ENCODE measurements around the gene SSTR3.
A peak's percentile ranks its signal among the peaks of the same experiment; 100 is the strongest.
"Not testable (repeated sequence)": the region's sequence is repeated elsewhere in the genome, so short reads cannot be mapped to it uniquely, and the experiment has no call there.

Gene SSTR3

DNA sequence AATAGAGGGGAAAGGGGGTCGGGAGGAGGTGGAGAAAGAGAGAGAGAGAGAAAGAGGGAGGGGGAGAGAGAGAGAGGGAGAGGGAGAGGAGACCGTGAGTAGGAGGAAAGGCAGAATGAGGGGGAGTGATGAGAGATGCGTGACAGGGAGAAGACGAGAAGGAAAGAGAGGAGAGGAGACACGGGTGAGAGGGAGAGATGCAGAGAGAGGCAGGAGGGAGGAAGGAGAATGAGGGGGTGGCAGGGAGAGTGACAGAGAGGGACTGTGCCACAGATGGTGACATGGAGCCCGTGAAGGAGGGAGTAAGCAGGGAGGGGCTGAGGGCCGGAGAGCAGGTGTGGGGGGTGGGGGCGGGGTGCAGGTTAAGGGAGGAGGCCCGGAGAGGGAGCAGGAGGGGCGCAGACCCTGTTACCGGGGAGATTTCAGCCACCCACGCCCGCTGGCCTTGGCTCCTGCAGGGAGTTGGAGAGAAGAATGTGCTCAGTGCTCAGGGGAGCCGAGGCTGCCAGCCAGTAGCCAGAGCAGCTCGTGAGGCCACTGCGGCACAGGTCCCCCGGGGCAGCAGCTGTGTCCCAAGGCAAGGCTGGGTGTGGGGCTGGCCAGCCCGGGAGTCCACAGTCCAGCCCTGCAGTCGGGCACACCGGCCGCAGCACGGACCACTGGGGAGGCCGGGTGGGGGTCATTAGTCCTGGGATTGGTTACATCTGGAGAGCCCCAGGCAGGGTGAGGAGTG lies at the start of gene SSTR3:
Gene SSTR3, minus strand, starts transcription at position 304 of the 733 bp plus-strand sequence. CDS start 4,674 bp downstream, outside the sequence.
- DNase-seq (ENCODE audit: low read depth, low spot score) = peak; percentile 55

DNA sequence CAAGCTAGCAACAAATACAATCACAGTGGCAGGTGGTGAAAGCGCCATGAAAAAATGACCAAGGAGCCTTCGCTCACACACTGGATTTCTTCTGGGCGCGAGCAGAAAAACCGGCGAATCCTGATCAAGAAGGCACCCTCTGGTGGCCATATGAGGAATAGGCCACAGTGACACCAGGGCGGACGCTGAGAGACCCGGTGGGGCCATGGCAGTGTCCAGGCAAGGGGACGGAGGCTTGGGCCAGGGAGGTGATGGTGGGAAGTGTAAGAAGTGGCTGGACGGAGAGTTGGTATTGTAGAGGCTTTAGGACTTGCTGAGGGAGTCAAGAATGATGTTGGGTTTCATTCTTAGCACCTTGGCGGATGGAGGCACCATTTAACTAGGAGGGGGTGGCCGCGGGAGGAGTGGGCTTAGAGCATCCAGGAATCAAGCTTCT lies 48.6 kb upstream of the SSTR3 start:
- DNase-seq (ENCODE audit: low read depth, low spot score) = peak; percentile 73

DNA sequence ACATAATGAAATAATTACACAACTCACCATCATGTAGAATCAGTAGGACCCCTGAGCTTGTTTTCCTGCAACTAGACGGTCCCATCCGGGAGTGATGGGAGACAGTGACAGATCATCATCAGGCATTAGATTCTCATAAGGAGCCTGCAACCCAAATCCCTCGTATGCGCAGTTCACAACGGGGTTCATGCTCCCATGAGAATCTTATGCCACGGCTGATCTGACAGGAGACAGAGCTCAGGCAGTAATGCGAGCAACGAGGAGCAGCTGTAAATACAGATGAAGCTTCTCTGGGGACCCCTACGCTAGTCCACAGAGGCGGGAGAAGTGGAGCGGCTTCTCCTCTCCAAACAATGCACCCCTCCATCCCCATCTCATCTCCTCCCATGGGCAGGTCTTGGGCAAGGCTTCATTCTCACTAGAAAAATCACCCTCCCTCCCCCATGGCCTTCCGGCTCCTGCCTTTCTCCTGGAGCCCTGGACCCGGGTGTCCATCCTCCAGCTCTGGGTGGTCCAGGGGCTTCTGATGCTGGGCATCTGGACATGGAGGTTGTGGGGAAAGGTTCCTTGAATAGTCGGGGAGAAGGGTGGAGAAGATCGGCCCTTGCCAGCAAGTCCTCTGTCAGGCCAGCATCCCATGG lies 48.0 kb upstream of the SSTR3 start:
- no peak for DNase-seq (ENCODE audit: low read depth, low spot score)

DNA sequence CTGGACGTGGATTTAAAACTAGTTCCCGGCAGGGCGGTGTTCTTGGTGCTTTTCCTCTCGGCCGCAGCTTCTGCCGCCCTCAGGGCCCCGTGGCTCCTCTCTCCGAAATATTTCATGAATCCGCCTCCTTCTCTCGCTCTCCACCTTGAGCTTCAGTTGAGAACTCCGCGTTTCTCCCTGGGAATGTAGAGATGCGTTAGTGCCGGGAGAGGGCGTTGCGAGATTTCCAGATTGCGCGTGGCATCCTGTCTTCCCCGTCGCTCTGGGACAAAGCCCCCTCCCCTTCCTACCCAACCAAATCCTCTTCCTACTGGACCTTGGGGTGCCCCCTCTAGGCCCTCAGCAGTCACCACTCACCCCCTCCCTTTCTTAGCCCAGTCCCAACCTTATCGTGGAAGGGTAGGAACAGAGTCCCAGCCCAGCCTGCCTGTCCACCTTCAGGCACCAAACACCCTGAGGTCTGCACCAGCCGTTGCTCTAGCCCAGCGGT lies 47.3 kb upstream of the SSTR3 start:
- peak; percentile 75 for DNase-seq (ENCODE audit: low read depth, low spot score)

DNA sequence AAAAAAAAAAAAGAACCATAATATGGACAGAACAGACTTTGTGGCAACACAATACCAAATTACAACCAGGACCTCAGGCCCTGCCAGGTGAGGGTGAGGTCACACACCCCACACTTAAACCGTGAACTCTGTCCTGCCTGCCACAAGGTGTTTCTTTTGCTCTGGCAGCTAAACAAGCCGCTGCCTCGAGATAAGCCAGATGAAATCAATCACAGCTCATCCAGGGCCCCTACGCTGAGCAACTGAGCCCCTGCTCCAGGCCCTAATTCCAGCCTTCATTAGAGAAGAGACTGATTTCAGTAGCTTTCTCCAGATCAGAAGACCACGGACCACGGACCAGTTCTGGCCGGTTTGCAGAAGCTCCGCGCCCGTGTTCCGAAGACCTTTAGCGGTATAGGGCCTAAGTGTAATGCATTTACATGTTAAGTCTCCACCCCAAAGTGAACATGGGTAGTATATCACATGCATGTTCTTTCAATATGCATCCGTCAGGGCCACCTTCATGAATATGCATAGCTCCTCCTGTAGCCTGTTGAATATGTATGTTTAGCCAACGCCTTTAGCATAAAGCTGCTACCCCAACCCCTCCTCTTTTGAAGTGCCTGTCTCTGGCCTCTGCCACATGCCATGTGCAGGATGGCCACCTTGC lies 46.6 kb upstream of the SSTR3 start:
- DNase-seq (ENCODE audit: low read depth, low spot score) = no peak

DNA sequence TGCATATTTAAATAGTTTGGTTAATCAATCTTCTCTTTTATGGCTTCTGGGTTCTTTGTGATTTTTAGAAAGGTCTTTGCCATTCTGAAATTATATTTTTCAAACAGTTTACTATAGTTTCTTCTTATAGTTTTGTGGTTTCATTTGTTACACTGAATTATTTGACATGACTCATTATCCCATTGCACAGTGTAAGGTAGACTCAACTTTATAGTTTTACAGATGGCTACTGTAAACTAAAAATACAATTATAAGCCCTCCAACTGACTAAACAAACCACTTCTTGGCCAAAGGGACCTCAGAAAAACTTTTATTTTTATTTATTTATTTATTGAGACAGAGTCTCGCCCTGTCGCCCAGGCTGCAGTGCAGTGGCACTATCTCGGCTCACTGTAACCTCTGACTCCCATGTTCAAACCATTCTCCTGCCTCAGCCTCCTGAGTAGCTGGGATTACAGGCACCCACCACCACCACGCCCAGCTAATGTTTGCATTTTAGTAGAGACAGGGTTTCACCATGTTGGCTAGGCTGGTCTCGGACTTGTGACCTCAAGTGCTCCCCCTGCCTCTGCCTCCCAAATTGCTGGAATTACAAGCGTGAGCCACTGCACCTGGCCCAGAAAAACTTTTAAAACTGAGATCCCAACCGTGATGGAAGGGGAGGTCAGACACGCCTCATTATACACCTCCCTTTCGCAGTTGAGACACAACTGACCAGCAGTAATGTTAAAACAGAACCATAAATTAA lies 45.9 kb upstream of the SSTR3 start:
- no peak for DNase-seq (ENCODE audit: low read depth, low spot score)

DNA sequence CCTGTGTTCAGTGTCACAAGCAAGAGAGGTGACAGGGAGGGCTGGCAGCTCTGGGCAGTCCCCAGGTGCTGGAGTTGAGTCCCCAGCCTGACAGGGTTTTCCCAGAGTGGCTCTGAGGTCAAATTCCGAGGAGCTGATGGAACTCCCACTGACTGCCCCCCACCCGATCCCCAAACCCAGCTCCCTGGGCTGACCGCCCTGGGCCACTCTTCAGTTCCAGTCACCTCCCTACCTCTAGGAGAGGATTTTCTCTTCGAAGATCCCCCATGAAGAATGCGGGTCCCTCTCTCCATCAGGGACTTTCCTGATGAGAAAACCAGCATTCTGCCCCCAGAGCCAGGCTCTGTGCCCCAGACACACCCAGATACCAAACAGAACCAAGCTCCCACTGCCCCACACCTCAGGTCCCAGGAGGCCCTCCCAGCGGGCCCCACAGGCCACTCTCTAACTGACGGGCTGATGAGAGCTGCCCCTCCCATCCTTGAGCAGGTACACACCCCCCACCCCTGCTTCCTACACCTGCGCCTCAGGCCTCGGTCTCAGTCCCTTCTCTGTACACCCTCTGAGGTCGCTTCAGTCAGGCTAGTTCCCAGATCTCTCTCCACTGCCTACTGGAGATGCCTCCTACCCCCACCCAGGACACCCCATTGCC lies 43.9 kb upstream of the SSTR3 start:
- DNase-seq (ENCODE audit: low read depth, low spot score) = no peak

DNA sequence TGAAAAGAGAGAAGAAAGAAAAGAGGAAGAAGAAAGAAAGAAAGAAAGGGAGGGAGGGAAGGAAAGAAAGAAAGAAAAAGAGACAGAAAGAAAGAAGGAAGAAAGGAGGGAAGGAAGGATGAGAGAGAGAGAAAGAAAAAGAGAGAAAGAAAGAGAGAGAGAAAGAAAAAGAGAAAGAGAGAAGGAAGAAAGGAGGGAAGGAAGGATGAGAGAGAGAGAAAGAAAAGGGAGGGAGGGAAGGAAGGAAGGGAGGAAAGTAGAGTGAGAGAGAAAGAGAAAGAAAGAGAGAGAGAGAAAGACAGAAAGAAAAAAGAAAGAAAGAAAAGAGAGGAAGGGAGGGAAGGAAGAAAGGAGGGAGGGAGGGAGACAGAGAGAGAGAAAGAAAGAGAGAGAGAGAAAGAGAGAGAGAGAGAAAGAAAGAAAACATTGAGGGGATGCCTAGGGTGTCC lies 43.3 kb upstream of the SSTR3 start:
- no peak for DNase-seq (ENCODE audit: low read depth, low spot score)

DNA sequence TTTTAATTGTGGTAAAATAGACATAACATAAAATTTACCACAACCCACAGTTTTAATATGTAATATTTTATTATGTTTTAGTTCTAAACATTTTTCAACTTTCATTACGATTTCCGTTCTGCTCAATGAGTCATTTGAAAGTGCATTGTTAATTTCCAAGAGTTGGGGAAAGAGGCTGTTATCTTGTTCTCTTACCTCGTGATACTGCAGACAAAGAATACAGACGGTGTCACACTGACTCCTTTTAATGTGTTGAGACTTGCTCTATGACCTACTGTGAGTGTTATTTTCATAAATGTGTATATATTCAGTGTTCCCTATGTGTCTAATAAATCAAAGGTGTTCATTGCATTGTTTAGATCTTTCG lies 42.6 kb upstream of the SSTR3 start:
- DNase-seq (ENCODE audit: low read depth, low spot score) = peak; percentile 32

DNA sequence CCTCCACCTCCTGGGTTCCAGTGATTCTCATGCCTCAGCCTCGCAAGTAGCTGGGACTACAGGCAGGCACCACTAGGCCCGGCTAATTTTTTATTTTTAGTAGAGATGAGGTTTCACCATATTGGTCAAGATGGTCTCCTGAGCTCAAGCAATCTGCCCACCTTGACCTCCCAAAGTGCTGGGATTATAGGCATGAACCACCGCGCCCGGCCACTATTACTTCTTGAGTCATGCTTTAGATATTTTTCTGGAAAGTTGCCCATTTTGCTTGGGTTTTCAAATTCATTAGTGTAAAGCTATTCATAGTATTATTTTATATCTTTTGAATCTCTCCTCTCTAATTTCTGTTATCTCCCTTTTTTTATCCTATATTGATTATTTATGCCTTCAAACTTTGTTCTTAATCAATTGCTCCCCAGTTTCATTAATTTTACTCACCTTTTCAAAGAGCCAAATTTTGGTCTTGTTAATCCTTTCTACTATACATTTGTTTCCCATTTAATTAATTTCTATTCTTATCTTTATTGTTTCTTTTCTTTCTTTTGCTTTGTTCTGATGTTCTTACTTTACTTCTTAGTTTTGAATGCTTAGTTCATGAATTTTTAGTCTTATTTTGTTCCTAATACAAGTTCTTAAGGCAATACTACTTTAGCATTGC lies 42.1 kb upstream of the SSTR3 start:
- DNase-seq (ENCODE audit: low read depth, low spot score) = peak; percentile 60

DNA sequence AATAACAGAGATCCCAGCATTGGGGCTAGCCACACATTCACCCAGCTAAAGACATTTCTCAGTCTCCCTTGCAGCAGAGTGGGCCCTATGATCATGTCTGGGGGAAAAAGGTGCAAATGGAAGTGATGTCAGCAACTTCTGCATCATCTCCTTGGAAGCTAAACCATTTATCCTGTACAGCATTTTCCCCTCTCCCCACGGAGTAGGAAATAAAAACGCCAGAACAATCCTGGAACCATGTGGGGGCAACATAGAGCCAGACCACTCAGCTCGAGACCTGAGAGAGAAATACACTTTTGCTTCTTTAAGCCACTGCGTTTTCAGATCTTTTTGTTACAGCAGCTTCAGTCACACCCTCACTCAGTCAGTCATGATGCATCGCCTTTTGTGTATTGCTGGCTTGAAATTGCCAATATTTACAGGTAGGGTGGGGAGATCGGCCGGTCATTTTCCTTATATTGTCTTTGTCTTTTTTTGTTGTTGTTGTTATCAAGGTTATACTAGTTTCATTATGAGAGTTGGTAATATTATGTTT lies 40.9 kb upstream of the SSTR3 start:
- no peak for DNase-seq (ENCODE audit: low read depth, low spot score)

DNA sequence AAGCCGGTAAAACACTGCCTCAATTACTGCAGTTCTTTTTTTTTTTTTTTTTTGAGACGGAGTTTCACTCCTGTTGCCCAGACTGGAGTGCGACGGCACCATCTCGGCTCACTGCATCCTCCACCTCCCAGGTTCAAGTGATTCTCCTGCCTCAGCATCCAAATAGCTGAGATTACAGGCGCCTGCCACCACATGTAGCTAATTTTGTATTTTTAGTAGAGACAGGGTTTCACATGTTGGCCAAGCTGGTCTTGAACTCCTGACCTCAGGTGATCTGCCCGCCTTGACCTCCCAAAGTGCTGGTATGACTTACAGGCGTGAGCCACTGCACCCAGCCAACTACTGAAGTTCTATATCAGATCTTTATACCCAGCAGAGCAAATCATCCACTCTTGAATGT lies 39.6 kb upstream of the SSTR3 start:
- not testable (repeated sequence) for DNase-seq (ENCODE audit: low read depth, low spot score)

DNA sequence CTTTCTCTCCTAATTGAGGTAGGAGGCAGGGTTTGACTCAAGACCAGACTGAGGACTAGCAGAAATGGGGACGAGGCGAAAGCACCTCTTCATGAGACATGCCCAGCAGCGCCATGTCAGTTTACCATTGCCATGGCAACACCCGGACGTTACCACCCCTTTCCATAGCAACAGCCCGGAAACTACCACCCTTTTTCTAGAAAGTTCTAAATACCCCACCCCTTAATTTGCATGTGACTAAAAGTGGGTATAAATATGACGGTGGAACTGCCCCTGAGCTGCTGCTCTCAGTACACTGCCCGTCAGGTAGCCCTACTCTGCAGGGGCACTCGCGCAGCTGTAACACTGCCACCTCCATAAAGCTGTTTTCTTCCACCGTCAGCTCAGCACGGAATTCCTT lies 37.7 kb upstream of the SSTR3 start:
- DNase-seq (ENCODE audit: low read depth, low spot score) = no peak

DNA sequence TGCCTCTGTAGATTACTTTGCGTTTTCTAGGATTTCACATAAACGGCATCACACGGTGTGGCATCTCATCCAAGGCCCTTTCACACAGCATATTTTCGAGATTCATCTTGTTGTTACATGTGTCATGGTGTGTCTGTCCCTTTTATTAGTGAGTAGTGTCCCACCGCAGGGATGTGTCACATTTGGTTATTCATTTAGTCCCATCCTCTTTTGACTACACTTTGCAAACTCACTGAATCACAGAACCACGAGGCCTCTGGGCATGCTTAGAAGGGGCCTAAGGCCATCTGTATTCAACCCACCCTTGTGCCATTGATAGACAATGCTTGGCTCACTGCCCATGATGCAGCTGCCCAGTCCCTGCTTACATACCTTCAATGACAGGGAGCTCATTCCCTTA lies 36.0 kb upstream of the SSTR3 start:
- DNase-seq (ENCODE audit: low read depth, low spot score) = no peak

DNA sequence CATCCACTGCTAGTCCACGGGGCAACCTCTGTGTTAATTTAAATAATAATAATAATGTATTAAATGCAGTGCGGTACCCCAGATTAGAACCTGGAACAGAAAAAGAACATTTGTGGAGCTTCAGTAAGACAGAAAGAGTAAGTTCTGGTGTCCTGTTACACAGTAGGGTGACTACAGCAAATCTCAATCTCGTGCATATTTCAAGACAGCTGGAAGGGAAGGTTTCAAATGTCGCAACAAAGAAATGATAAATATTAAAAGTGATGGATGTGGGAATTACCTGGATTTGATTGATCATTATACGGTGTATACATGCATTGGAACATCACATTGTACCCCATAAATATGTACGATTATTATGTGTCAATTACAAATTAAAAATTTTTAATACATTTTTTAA lies 33.5 kb upstream of the SSTR3 start:
- DNase-seq (ENCODE audit: low read depth, low spot score) = no peak

DNA sequence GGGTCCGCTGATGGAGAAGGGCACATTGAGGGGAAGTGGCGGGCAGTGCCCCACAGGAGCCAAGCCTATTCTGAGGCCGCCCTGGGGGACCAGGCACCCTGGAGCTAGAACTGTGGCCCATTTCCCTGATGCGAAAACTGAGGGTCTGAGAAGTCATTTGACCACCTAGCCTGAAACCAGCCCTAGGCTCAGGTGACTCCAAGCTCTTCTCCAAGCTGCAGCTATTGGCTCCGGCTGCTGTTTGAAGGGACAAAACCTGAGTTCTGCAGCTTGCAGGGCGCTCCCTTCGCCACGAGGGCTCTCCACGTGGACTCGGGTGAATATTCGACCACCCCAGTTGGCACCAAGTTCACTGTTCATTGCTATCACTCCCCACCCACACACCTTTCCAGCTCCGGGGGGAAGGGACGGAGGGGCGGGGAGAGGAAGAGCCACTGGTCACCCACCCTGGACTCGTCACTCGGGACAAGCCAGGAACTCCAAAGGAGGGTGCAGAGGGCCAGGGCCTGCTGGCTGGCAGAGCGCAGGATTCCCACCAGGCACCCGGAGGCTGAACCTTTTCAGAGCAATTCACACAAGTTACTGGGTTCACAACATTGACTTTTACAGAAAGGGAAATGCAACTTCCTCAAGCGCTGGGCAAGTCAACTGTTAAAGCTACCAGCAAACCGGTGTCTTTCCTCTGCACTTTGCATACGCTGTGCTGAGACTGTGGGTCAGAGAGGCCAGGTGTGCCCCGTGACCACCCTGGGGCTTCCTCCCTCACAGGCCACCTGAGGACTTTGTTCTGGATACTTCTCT lies 32.8 kb upstream of the SSTR3 start:
- no peak for DNase-seq (ENCODE audit: low read depth, low spot score)

DNA sequence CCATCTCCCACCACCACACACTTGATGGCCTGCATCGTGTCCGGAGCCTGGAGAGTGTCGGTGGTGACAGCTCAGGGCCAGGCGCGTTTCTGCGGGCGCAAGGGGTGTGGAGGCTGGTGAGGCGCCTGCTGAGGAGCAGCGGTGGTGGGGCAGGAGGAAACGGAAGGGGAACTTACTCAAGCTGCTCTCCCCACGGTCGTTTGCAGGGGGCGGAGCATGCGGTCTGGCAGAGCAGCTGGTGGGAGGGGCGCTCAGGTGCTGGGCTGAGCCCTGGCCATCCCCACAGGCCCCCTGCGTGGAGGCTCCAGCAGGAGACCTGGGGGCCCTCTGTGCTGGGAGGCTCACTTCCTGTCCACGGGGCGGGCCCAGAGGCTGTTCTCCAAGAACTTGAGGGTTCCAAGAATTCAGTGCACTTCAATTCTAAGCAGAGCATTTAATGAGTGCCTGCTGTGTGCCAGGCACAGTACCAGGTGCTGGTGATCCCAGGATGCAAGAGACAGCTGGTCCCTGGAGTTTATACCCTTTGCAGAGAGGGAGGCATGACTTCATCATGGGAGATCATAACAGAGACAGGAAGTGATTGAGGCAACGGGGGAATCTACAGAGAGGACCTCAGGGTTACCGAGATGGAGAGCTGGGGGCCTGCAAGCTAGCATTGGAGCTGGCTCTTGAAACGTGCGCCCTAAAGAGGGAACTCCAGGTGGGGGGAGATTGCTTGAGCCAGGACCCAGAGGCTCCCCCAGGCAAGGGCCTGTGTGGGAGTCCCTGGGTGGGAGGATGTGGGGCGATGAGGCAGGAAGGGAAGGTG lies 32.0 kb upstream of the SSTR3 start, which contains the start of gene RAC2:
Gene RAC2, minus strand, starts transcription at position 156 of the 808 bp plus-strand sequence. Its CDS starts 121 bp downstream, at position 35.
- DNase-seq (ENCODE audit: low read depth, low spot score) = peak; percentile 58

DNA sequence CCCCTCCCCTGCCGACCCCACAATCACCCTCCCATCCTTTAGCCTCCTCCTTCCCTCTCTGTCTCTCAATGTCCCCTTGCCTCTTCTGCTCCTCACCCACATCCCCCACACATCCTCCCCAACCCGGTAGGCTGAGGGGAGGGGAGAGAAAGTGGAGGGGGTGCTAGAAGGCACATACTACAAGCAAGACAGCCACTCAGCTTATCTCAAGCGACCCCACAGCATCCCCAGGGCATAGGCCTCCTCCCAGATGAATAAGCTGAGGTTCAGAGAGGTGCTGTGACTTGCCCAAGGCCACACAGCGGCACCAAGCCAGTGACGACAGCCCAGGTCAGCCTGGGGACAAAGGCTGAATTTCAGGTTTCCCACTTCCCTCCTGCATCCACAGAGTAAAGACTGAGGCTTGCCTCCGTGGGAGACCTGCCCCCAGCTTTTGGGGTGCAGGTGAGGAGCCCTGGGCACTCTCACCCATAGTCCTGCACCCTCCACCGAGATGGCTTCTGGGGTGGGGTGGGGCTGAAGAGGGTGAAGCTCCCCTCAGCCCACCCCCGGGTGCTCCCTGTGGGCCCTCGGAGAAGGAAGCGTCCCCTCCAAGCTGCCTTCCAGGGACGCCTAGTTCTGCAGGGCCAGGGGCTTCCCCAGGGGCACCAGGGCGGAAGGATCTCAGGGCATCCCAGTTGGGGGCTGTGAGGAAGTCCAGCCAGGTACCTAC lies 31.3 kb upstream of the SSTR3 start:
- DNase-seq (ENCODE audit: low read depth, low spot score) = no peak

Data from astrocyte of the hippocampus (primary cell).